Adipocyte (in vitro differentiated cells): Measurements from ENCODE around the gene IL12RB1.

Experiments
- DNase-seq: peaks from one replicate; pipeline ENCODE4 v3.0.0-alpha.2; 2015; ENCODE audit warnings: low read depth
- H3K27me3 ChIP-seq: replicated peaks from 2 replicates; pipeline ENCODE4 v1.7.0; 2013; ENCODE audit warnings: mild to moderate bottlenecking, low read length, moderate library complexity; ENCODE audit not compliant: control insufficient read depth, insufficient read depth
- H3K36me3 ChIP-seq: 2 replicates; pipeline ENCODE4 v1.7.0; 2013; ENCODE audit warnings: low read length, mild to moderate bottlenecking, moderate library complexity; ENCODE audit not compliant: control insufficient read depth, insufficient read depth, severe bottlenecking
- H3K4me1 ChIP-seq: 2 replicates; pipeline ENCODE4 v1.7.0; 2013; ENCODE audit warnings: mild to moderate bottlenecking, low read length, moderate library complexity; ENCODE audit not compliant: control insufficient read depth, insufficient read depth
- H3K4me3 ChIP-seq: 2 replicates; pipeline ENCODE4 v1.7.0; 2013; ENCODE audit warnings: mild to moderate bottlenecking, low read length, moderate library complexity
- H3K9ac ChIP-seq: 2 replicates; pipeline ENCODE4 v1.7.0; 2013; ENCODE audit warnings: mild to moderate bottlenecking, low read length, moderate library complexity
- H3K9me3 ChIP-seq: 2 replicates; pipeline ENCODE4 v1.7.0; 2013; ENCODE audit warnings: mild to moderate bottlenecking, low read length, moderate library complexity; ENCODE audit not compliant: control insufficient read depth

IL12RB1 gene

DNA sequence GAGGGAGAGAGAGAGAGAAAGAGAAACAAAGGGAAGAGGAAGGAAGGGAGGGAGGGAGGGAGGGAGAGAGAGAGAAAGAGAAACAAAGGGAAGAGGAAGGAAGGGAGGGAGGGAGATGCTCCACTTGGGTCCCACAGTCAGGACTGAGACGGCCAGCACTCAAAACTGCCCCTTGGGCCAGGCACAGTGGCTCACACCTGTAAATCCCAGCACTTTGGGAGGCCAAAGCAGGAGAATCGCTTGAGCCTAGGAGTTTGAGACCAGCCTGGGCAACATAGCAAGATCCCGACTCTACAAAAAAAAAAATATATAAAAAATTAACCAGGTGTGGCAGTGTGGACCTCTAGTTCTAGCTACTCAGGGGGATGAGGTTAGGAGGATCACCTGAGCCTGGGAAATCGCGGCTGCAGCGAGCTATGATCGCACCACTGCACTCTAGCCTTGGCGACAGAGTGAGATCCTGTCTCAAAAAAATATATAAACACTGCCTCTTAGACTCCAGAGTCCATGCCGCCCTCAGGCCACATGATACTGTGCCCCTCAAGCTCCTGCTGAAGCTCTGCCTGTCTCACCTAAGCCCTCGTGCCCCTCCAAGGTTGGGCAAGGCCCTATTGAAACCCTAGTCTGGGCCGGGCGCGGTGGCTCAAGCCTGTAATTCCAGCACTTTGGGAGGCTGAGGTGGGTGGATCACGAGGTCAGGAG, 70.4 kb downstream of the IL12RB1 start:
- Histone ChIP-seq H3K4me3 (no peak overlapping the region), H3K36me3 (peaks cover 23% of the 10 kb centered on the region), H3K9me3 (no peaks in the 10 kb centered on the region), H3K9ac (no peak overlapping the region), H3K27me3 (no peaks in the 10 kb centered on the region), H3K4me1 (peaks cover 33% of the 10 kb centered on the region)
- no peak for DNase-seq

DNA sequence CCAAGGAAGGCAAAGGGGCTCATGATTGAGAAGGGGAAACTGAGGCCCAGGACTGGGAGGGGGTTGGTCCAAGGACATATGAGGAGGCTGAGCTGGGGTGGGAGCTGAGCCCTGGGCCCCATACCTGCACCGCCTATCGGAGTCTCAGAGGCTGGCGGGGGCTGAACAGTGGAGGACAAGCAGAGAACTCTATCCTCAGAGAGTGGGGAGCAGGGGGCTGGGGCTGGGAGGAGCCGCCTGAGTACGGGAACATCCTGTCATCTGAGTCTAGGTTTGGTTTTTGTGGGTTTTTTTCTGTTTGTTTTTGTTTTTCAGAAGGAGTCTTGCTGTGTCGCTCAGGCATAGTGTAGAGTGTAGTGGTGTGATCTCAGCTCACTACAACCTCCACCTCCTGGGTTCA, 72.5 kb downstream of the IL12RB1 start:
- no peak for DNase-seq
- Histone ChIP-seq H3K27me3 (no peaks in the 10 kb centered on the region), H3K4me3 (no peak overlapping the region)

DNA sequence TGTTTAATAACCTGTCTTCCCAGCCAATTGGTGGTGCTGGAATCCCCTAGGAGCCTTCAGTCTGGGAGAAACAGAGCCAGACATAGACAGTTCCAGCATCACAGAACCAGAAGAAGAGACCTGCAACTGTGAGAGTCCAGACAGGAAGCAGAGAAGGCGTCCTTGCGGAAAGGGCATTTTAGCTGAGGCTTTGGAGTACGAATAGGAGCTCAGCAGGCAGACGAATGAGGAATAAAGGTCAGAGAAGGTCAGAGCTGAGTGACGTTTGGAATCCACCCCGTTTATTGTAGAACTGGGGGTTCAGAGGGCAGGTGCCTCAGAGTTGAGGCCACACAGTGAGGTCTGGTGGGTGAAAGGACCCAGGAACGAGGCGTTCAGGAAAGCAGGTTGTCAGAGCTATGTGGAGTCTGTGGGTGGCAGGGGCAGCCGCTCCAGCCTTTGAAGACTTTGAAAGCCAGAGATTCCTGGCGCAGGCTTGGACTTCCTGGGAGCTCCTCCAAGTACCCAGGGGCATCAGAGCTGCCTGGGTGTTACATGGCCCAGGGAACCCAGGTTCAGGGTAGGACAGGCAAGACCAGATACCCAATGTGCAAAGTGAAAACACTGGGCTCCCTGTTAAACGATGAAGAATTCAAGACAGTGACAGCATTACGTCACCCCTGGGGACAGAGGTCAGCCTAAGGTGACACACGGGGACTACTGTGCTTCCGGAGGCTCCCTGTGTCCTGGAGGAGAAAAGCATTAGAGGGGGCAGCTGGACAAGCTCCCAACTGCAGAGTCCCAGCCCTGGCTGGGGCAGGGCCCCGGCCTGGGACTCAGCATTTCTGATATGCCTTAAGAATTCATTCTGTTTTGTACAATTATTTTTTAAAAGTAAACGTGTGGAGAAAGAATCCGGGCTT, 73.3 kb downstream of the IL12RB1 start:
- Histone ChIP-seq H3K4me3 (no peak overlapping the region), H3K4me1 (peaks cover 24% of the 10 kb centered on the region), H3K36me3 (peaks cover 40% of the 10 kb centered on the region), H3K9me3 (no peaks in the 10 kb centered on the region), H3K9ac (no peak overlapping the region), H3K27me3 (no peaks in the 10 kb centered on the region)
- no peak for DNase-seq

More for the DNA sequence above, 72.5 kb downstream of the IL12RB1 start:
- Histone ChIP-seq H3K36me3 (peaks cover 40% of the 10 kb centered on the region), H3K4me1 (peaks cover 17% of the 10 kb centered on the region), H3K9me3 (no peaks in the 10 kb centered on the region), H3K9ac (no peak overlapping the region)

DNA sequence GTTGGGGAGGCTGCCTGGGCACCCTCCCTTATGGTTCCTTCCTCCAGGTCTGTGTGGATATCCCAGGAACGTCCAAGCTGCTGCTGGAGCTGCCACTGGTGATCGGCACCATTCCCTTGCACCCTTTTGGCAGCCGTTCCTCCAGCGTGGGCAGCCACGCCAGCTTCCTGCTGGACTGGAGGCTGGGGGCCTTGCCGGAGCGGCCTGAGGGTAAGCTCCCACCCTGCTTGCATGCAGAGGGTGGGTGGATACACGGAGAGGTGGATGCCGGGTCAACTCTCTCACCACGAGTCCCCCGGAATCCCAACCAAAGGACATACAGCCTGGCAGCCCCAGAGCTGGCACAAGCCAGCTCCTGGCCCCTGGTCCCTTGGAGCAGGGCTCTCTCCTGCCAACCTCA, 76.6 kb downstream of the IL12RB1 start:
- H3K9ac ChIP-seq = peak overlapping the region; percentile 42
- peak overlapping the region; percentile 85 for H3K4me3 ChIP-seq
- no peaks in the 10 kb centered on the region for H3K9me3 ChIP-seq
- no peak for DNase-seq
- H3K36me3 ChIP-seq = peaks cover 35% of the 10 kb centered on the region
- peaks cover 28% of the 10 kb centered on the region for H3K4me1 ChIP-seq
- no peaks in the 10 kb centered on the region for H3K27me3 ChIP-seq

DNA sequence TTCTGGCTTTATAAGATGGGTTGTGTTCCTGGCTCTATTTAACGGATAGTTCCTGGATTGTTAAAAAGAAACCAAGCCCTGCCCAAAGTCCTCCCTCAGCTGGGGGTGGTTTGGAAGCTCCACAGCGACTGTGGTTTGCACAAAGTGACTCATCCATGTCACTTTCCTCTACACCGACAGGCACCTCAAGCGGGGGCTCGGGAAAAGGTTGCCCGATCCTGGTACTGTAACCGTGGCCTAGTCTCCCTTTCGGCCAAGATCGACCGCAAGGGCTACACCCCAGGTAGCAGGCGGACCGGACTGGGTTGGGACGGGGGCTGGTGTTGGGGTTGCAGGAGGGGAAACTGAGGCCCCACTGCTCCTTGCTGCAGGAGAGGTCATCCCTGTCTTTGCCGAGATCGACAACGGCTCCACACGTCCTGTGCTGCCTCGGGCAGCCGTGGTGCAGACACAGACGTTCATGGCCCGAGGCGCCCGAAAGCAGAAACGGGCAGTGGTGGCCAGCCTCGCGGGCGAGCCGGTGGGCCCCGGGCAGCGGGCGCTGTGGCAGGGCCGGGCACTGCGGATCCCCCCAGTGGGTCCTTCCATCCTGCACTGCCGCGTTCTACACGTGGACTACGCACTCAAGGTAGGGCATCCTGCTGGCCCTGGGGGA, 77.2 kb downstream of the IL12RB1 start:
- Histone ChIP-seq H3K9ac (peak overlapping the region; percentile 85), H3K4me1 (peaks cover 28% of the 10 kb centered on the region), H3K4me3 (peak overlapping the region; percentile 85), H3K27me3 (no peaks in the 10 kb centered on the region), H3K36me3 (peaks cover 33% of the 10 kb centered on the region), H3K9me3 (no peaks in the 10 kb centered on the region)
- DNase-seq = no peak
